Trophoblast cell (in vitro differentiated cells and primary cell): ENCODE measurements around the gene KIF26B.

ENCODE experiments used
- DNase-seq, 2 donors: peaks; one replicate each; pipeline ENCODE4 v3.0.0-alpha.2; 2016
- H2AFZ ChIP-seq: 2 replicates; pipeline ENCODE4 v1.6.1; 2013; ENCODE audit warnings: low read length, moderate library complexity, mild to moderate bottlenecking; ENCODE audit not compliant: insufficient read depth, poor library complexity
- H2AK5ac ChIP-seq: 2 replicates; pipeline ENCODE4 v1.6.1; 2013; ENCODE audit warnings: mild to moderate bottlenecking, low read length
- H2BK120ac ChIP-seq: 2 replicates; pipeline ENCODE4 v1.6.1; 2013; ENCODE audit warnings: low read length, mild to moderate bottlenecking, moderate library complexity; ENCODE audit not compliant: insufficient read depth, poor library complexity
- H2BK12ac ChIP-seq: 2 replicates; pipeline ENCODE4 v1.6.1; 2013; ENCODE audit warnings: mild to moderate bottlenecking, low read length, moderate library complexity
- H2BK5ac ChIP-seq: 2 replicates; pipeline ENCODE4 v1.6.1; 2013; ENCODE audit warnings: low read length, low read depth, moderate library complexity, mild to moderate bottlenecking; ENCODE audit not compliant: poor library complexity
- H3K14ac ChIP-seq: 2 replicates; pipeline ENCODE4 v1.6.1; 2013; ENCODE audit warnings: mild to moderate bottlenecking, low read length
- H3K18ac ChIP-seq: 2 replicates; pipeline ENCODE4 v1.6.1; 2013; ENCODE audit warnings: mild to moderate bottlenecking, low read length
- H3K23ac ChIP-seq: 2 replicates; pipeline ENCODE4 v1.6.1; 2013; ENCODE audit warnings: low read length
- H3K27ac ChIP-seq: 2 replicates; pipeline ENCODE4 v1.5.1; 2013; ENCODE audit warnings: low read depth, mild to moderate bottlenecking, inconsistent platforms, low read length, moderate library complexity
- H3K27me3 ChIP-seq: 2 replicates; pipeline ENCODE4 v1.6.1; 2013; ENCODE audit warnings: inconsistent platforms, mild to moderate bottlenecking, low read length, moderate library complexity; ENCODE audit not compliant: insufficient read depth
- H3K36me3 ChIP-seq, 2 experiments: 1 replicate in 1 of 2; 2 replicates in 1 of 2; pipeline ENCODE4 v1.6.1; 2013; ENCODE audit warnings: low read length in 2 of 2, mild to moderate bottlenecking in 2 of 2, moderate library complexity in 1 of 2; ENCODE audit not compliant: insufficient read depth in 2 of 2, control insufficient read depth in 1 of 2
- H3K4ac ChIP-seq: 2 replicates; pipeline ENCODE4 v1.6.1; 2013; ENCODE audit warnings: low read depth, mild to moderate bottlenecking, low read length, moderate library complexity
- H3K4me1 ChIP-seq, 2 experiments: 1 replicate in 1 of 2; 2 replicates in 1 of 2; pipeline ENCODE4 v1.6.1; 2013; ENCODE audit warnings: low read length in 2 of 2, mild to moderate bottlenecking in 2 of 2, moderate library complexity in 1 of 2; ENCODE audit not compliant: insufficient read depth in 2 of 2, control insufficient read depth in 1 of 2
- H3K4me2 ChIP-seq: 2 replicates; pipeline ENCODE4 v1.6.1; 2013; ENCODE audit warnings: inconsistent platforms, mild to moderate bottlenecking, low read length, moderate library complexity
- H3K4me3 ChIP-seq: 2 replicates; pipeline ENCODE4 v1.5.1; 2013; ENCODE audit warnings: mild to moderate bottlenecking, low read depth, low read length, inconsistent platforms
- H3K79me1 ChIP-seq: one replicate; pipeline ENCODE4 v1.6.1; 2013; ENCODE audit warnings: low read length
- H3K79me2 ChIP-seq: 2 replicates; pipeline ENCODE4 v1.6.1; 2013; ENCODE audit warnings: low read length, mild to moderate bottlenecking; ENCODE audit not compliant: control insufficient read depth, insufficient read depth, poor library complexity
- H3K9ac ChIP-seq: 2 replicates; pipeline ENCODE4 v1.6.1; 2013; ENCODE audit warnings: mild to moderate bottlenecking, low read length
- H3K9me3 ChIP-seq: 2 replicates; pipeline ENCODE4 v1.6.1; 2013; ENCODE audit warnings: low read depth, mild to moderate bottlenecking, control low read depth, inconsistent platforms, low read length; ENCODE audit not compliant: insufficient read depth
- H4K12ac ChIP-seq: 2 replicates; pipeline ENCODE4 v1.6.1; 2013; ENCODE audit warnings: low read depth, mild to moderate bottlenecking, low read length, moderate library complexity
- H4K8ac ChIP-seq: 2 replicates; pipeline ENCODE4 v1.6.1; 2013; ENCODE audit warnings: low read depth, mild to moderate bottlenecking, low read length, moderate library complexity
- H4K91ac ChIP-seq: one replicate; pipeline ENCODE4 v1.6.1; 2013; ENCODE audit warnings: low read depth, mild to moderate bottlenecking, low read length, moderate library complexity
- WGBS: extraction: QIAGEN DNeasy Blood & Tissue Kit; methylation state at CpG from one replicate; pipeline ENCODE4 v1.1.7; 2013; ENCODE audit warnings: missing lambda C conversion rate; ENCODE audit not compliant: insufficient read length, insufficient coverage; ENCODE audit errors: extremely low coverage; 5-methylcytosine and 5-hydroxymethylcytosine counted together

The KIF26B gene

DNA sequence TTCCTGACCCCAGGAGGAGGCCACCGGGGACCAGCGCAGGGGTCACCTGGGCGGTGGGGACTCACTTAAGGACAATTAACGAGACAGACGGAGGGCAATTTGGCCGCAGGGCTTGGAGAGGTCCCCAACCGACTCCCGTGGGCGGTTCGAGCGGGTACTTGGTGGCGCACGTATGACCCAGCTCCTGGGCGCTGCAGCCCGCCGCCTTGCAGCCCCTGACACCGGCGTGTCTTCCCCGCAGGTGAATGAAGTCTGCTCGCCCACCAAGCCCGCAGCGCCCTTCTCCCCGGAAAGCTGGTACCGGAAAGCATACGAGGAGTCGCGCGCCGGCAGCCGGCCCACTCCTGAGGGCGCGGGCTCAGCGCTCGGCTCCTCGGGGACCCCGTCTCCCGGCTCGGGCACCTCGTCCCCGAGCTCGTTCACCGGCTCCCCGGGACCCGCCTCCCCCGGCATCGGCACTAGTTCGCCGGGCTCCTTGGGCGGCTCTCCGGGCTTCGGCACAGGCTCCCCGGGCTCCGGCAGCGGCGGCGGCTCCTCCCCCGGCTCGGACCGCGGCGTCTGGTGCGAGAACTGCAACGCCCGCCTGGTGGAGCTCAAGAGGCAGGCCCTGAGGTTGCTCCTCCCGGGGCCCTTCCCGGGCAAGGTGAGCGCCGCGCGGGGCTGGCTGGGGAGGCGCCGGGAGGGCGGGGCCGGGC, 1.4 kb downstream of the KIF26B start:
- H3K4ac ChIP-seq: peak overlapping the region; percentile 98
- H4K12ac ChIP-seq: no peak overlapping the region
- H3K36me3 ChIP-seq: peaks cover 0 to 8% of the 10 kb centered on the region in 2 experiments
- H3K27me3 ChIP-seq: peaks cover 2% of the 10 kb centered on the region
- no CpG with 5 or more reads among the region's 74 CpGs for WGBS
- peak overlapping the region; percentile 80 for H2BK120ac ChIP-seq
- peak overlapping the region; percentile 71 for H2AK5ac ChIP-seq
- H3K27ac ChIP-seq: peak overlapping the region; percentile 45
- no peaks in the 10 kb centered on the region for H3K9me3 ChIP-seq
- peak overlapping the region; percentile 97 for H3K14ac ChIP-seq
- peaks cover 3 to 17% of the 10 kb centered on the region in 2 experiments for H3K4me1 ChIP-seq
- H3K18ac ChIP-seq: peak overlapping the region; percentile 99
- peak overlapping the region; percentile 51 for H2AFZ ChIP-seq
- H3K23ac ChIP-seq: peak overlapping the region; percentile 30
- H2BK12ac ChIP-seq: peak overlapping the region; percentile 85
- H4K8ac ChIP-seq: peak overlapping the region; percentile 80
- peak overlapping the region; percentile 34 for H2BK5ac ChIP-seq
- H3K4me2 ChIP-seq: peak overlapping the region; percentile 80
- H3K4me3 ChIP-seq: peak overlapping the region; percentile 90
- peak overlapping the region; percentile 96 for H4K91ac ChIP-seq
- peaks cover 32% of the 10 kb centered on the region for H3K79me1 ChIP-seq
- H3K9ac ChIP-seq: peak overlapping the region; percentile 81
- DNase-seq: peak; percentile 88 to 94
- H3K79me2 ChIP-seq: peaks cover 29% of the 10 kb centered on the region

DNA sequence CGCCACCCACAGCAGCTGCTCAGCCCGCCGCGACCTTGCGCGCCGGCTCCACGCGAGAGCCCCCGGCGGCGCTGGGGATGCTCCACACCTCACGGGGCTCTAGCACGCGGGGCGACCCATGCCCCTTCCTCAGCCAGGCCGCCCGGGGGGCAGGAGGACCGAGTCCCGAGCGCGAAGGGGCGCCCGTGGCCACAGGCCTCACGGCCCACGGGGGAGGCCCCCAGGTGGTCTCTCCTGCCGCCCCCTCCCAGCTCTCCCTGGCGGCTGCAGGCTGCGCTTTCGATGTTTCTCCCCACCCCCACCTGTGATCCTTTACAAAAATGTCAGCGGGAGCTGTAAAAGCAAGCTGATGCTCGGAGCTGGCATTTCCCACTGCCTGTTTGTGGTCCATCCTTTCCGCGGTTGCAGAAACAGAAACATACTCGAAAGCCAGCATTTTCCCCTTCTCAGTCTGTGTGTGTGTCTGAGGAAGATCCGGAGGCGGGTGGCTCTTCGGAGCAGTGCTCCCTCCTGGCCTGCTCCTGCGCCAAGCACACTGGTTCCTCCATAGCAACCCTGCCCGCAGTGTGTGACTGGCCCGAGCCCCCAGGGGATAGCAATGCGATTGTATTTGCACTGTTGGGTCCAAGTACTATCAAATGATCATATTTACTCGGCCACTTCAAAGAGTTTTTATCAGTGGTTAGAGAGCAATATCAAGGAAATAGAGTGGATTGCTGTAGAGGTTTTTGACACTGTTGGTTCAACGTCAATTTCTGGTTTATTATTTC, 2.1 kb downstream of the KIF26B start:
- Histone ChIP-seq H3K4ac (peak overlapping the region; percentile 88), H3K9me3 (no peaks in the 10 kb centered on the region), H2BK5ac (peak overlapping the region; percentile 83), H3K79me1 (peaks cover 32% of the 10 kb centered on the region), H4K8ac (peak overlapping the region; percentile 86), H3K18ac (peak overlapping the region; percentile 94), H3K23ac (no peak overlapping the region), H2AK5ac (peak overlapping the region; percentile 32), H3K27me3 (peaks cover 2% of the 10 kb centered on the region), H2BK120ac (peak overlapping the region; percentile 88), H3K79me2 (peaks cover 29% of the 10 kb centered on the region), H3K27ac (peak overlapping the region; percentile 57), H3K4me3 (peak overlapping the region; percentile 89), H3K36me3 (peaks cover 0 to 8% of the 10 kb centered on the region in 2 experiments), H2BK12ac (peak overlapping the region; percentile 35), H3K9ac (peak overlapping the region; percentile 85), H4K91ac (peak overlapping the region; percentile 96), H4K12ac (peak overlapping the region; percentile 64), H3K4me2 (peak overlapping the region; percentile 80), H3K4me1 (peaks cover 3 to 21% of the 10 kb centered on the region in 2 experiments), H3K14ac (peak overlapping the region; percentile 91), H2AFZ (peak overlapping the region; percentile 85)
- peak; percentile 60 to 74 for DNase-seq
- WGBS: no CpG with 5 or more reads among the region's 44 CpGs

DNA sequence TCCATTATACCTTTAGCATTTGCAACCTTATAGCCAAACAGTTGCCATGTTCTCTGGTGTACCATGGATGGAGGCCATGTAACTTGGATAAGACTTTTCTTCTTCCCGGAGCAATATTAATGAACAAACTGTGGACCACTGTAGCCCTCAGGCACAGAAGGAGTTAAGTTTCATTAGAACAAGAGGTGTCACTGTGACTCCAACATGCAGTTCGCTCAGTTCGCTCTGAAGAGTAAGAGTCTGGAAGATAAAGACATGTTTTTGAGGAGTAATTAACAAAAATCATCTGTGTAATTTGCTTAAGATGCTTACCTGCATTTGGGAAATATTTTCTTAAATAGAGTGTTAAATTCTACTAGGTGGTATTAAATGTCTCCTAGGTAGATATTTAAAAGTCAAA, 4.1 kb downstream of the KIF26B start:
- no peak overlapping the region for H4K91ac ChIP-seq
- no peak overlapping the region for H3K9ac ChIP-seq
- no peak overlapping the region for H2AFZ ChIP-seq
- no peak overlapping the region for H3K18ac ChIP-seq
- peaks cover 28% of the 10 kb centered on the region for H3K79me2 ChIP-seq
- no CpG with 5 or more reads among the region's 3 CpGs for WGBS
- peaks cover 3 to 19% of the 10 kb centered on the region in 2 experiments for H3K4me1 ChIP-seq
- H2BK5ac ChIP-seq: no peak overlapping the region
- H3K27ac ChIP-seq: no peak overlapping the region
- no peak overlapping the region for H3K4ac ChIP-seq
- H3K14ac ChIP-seq: no peak overlapping the region
- H3K36me3 ChIP-seq: peaks cover 2 to 11% of the 10 kb centered on the region in 2 experiments
- H2BK120ac ChIP-seq: no peak overlapping the region
- H4K12ac ChIP-seq: no peak overlapping the region
- H2BK12ac ChIP-seq: no peak overlapping the region
- DNase-seq: no peak
- H3K4me3 ChIP-seq: no peak overlapping the region
- H3K27me3 ChIP-seq: peaks cover 2% of the 10 kb centered on the region
- H4K8ac ChIP-seq: no peak overlapping the region
- no peak overlapping the region for H2AK5ac ChIP-seq
- H3K23ac ChIP-seq: no peak overlapping the region
- H3K4me2 ChIP-seq: no peak overlapping the region
- H3K79me1 ChIP-seq: peaks cover 27% of the 10 kb centered on the region
- H3K9me3 ChIP-seq: no peaks in the 10 kb centered on the region

DNA sequence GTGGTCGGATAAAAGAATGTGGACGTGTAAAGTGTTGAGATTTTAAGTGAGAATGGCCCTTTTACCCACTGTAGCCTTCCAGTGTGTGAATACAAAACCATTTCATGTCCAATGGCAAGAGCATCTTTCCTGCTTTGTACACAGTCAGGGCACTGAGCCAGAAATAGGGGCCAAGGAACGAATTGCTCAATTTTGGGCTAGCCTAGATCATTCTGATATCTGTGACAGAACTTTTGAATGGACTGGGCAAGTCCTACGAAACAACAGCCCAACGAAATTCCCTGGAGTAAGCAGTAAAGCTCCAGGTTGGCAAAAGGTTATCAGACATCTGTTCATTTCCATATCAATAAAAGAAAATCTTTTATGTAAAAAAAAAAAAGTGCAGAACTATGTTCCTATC, 5.5 kb downstream of the KIF26B start:
- H4K91ac ChIP-seq: peak overlapping the region; percentile 51
- H2BK120ac ChIP-seq: peak overlapping the region; percentile 5
- DNase-seq: peak; percentile 10 to 43
- no peak overlapping the region for H2AFZ ChIP-seq
- H3K4me1 ChIP-seq: peaks cover 5 to 23% of the 10 kb centered on the region in 2 experiments
- H3K79me2 ChIP-seq: peaks cover 20% of the 10 kb centered on the region
- H3K9ac ChIP-seq: peak overlapping the region; percentile 11
- no peak overlapping the region for H3K27ac ChIP-seq
- WGBS: no CpG with 5 or more reads among the region's 5 CpGs
- H4K8ac ChIP-seq: no peak overlapping the region
- peaks cover 2% of the 10 kb centered on the region for H3K27me3 ChIP-seq
- no peak overlapping the region for H2BK5ac ChIP-seq
- no peak overlapping the region for H3K14ac ChIP-seq
- H2BK12ac ChIP-seq: no peak overlapping the region
- H2AK5ac ChIP-seq: no peak overlapping the region
- peaks cover 6 to 14% of the 10 kb centered on the region in 2 experiments for H3K36me3 ChIP-seq
- H3K79me1 ChIP-seq: peaks cover 13% of the 10 kb centered on the region
- no peak overlapping the region for H3K4me2 ChIP-seq
- H3K4ac ChIP-seq: no peak overlapping the region
- H3K23ac ChIP-seq: no peak overlapping the region
- H3K9me3 ChIP-seq: no peaks in the 10 kb centered on the region
- no peak overlapping the region for H3K18ac ChIP-seq
- H3K4me3 ChIP-seq: no peak overlapping the region
- H4K12ac ChIP-seq: no peak overlapping the region
